Small intestine (tissue), 7 donors: ENCODE data around the gene DOCK2. TPM values are rescaled to one million over a fixed set of nuclear protein-coding genes. Genes with fewer than 3 reads are reported as not detected.
"Not testable (repeated sequence)": the region's sequence is repeated elsewhere in the genome, so short reads cannot be mapped to it uniquely, and the experiment has no call there.

Source experiments
- DNase-seq, 2 donors: peaks; one replicate each; pipeline versions ENCODE4 v3.0.0 to v3.0.0-alpha.2; 2013
- FAIRE-seq: peaks from 2 replicates; lab custom pipeline; 2012; peaks lifted over from hg19 to GRCh38; lab: Jason Lieb, UNC
- H3K27ac ChIP-seq, 3 donors: one replicate each; pipeline ENCODE4 v1.5.1; 2013; ENCODE audit warnings: low read length in 2 of 3, mild to moderate bottlenecking in 2 of 3, control low read depth in 1 of 3, inconsistent platforms in 1 of 3, low read depth in 1 of 3, moderate library complexity in 1 of 3
- H3K27me3 ChIP-seq, 3 donors: one replicate each; pipeline ENCODE4 v1.6.1; 2013; ENCODE audit warnings: low read length in 3 of 3, inconsistent platforms in 1 of 3; ENCODE audit not compliant: control insufficient read depth in 3 of 3, insufficient read depth in 3 of 3
- H3K36me3 ChIP-seq, 3 donors: one replicate each; pipeline ENCODE4 v1.6.1; 2013; ENCODE audit warnings: low read length in 3 of 3, inconsistent platforms in 1 of 3, low read depth in 1 of 3, mild to moderate bottlenecking in 1 of 3, moderate library complexity in 1 of 3; ENCODE audit not compliant: control insufficient read depth in 3 of 3, insufficient read depth in 2 of 3
- H3K4me1 ChIP-seq, 3 donors: one replicate each; pipeline ENCODE4 v1.6.1; 2013; ENCODE audit warnings: low read length in 2 of 3, inconsistent platforms in 1 of 3, low read depth in 1 of 3, mild to moderate bottlenecking in 1 of 3, moderate library complexity in 1 of 3; ENCODE audit not compliant: control insufficient read depth in 3 of 3, insufficient read depth in 2 of 3
- H3K4me3 ChIP-seq, 3 donors: one replicate each; pipeline ENCODE4 v1.5.1; 2013; ENCODE audit warnings: low read length in 3 of 3, control low read depth in 1 of 3, inconsistent platforms in 1 of 3, low read depth in 1 of 3, mild to moderate bottlenecking in 1 of 3, moderate library complexity in 1 of 3
- H3K9me3 ChIP-seq, 2 donors: one replicate each; pipeline ENCODE4 v1.6.1; 2013; ENCODE audit warnings: low read depth in 1 of 2, low read length in 1 of 2; ENCODE audit not compliant: control insufficient read depth in 2 of 2, insufficient read depth in 1 of 2
- WGBS, 3 donors: extraction: QIAGEN DNeasy Blood & Tissue Kit; methylation state at CpG; one replicate each; pipeline ENCODE4 v1.1.7; 2013; 5-methylcytosine and 5-hydroxymethylcytosine counted together
- polyA plus RNA-seq, 4 donors: library from polyadenylated mRNA; stranded (reverse) in 3 of 4; unstranded in 1 of 4; fragments of 200-250 nt in 3 of 4; fragments of 120-200 nt in 1 of 4; gene quantifications; one replicate each; pipeline versions ENCODE4 v1.2.1 to v1.2.3, GENCODE V29; 2013
- donor health status: healthy with polysubstance abuse.
- donor health status: control.
- donor health status: control.
- donor health status: Bipolar disorder and iron deficiency.
- donor health status: healthy.

DOCK2 gene
- polyA plus RNA-seq, 4 donors: 1.3 to 5.9 (median 3.0) TPM

GRCh38 chr5:169751490-169751889 lies 114.4 kb downstream of the DOCK2 start:
- Histone ChIP-seq H3K9me3 (no peaks in the 10 kb centered on the region), H3K4me1 (no peaks in the 10 kb centered on the region), H3K4me3 (no peak overlapping the region), H3K27ac (no peak overlapping the region), H3K27me3 (no peaks in the 10 kb centered on the region), H3K36me3 (no peaks in the 10 kb centered on the region)
- no peak for DNase-seq
- 88 to 90% (median 88%) methylated on average over 4 of the region's 4 CpGs for WGBS, 3 donors
- no peak for FAIRE-seq

DNA sequence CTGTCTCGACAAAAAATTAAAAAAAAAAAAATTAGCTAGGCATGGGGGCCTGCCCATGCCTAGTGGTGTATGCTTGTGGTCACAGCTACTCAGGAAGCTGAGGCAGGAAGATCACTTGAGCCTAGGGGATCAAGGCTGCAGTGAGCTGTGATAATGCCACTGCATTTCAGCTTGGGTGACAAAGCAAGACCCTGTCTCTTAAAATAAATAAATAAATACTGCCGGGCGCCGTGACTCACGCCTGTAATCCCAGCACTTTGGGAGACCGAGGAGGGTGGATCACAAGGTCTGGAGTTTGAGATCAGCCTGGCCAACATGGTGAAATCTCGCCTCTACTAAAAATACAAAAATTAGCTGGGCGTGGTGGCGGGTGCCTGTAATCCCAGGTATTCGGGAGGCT lies 115.5 kb downstream of the DOCK2 start:
- H3K27me3 ChIP-seq, H3K4me3 ChIP-seq, FAIRE-seq, H3K36me3 ChIP-seq, DNase-seq, H3K27ac ChIP-seq, H3K4me1 ChIP-seq, H3K9me3 ChIP-seq: not testable (repeated sequence)
- WGBS, 3 donors: 88 to 98% (median 94%) methylated on average over 10 of the region's 10 CpGs

- 58 to 75% (median 68%) methylated on average over 2 of the region's 2 CpGs for WGBS, 3 donors
- no peak for DNase-seq
- Histone ChIP-seq H3K4me1 (no peaks in the 10 kb centered on the region), H3K4me3 (no peak overlapping the region), H3K27me3 (no peaks in the 10 kb centered on the region), H3K9me3 (no peaks in the 10 kb centered on the region), H3K36me3 (no peaks in the 10 kb centered on the region), H3K27ac (no peak overlapping the region)
- FAIRE-seq: no peak
These were observed 116.7 kb downstream of the DOCK2 start for GRCh38 chr5:169753795-169754194.

DNA sequence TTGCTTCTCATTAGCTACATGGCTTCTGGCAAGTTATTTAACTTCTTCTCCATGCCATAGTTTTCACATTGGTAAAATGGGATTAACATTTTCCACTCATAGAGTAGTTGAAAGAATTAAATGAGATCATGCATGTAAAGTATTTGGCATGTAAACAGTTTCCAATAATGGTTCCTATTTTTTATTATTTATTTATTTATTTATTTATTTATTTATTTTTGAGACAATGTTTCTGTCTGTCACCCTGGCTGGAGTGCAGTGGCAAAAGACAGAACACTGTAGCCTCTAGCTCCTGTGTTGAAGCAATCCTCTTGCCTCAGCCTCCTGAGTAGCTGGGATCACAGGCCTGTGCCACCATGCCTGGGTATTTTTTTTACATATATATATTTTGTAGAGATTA lies 117.7 kb downstream of the DOCK2 start:
- Histone ChIP-seq H3K9me3 (no peaks in the 10 kb centered on the region), H3K4me1 (no peaks in the 10 kb centered on the region), H3K4me3 (no peak overlapping the region), H3K27me3 (no peaks in the 10 kb centered on the region), H3K36me3 (no peaks in the 10 kb centered on the region), H3K27ac (no peak overlapping the region)
- DNase-seq (no peak), FAIRE-seq (no peak)

DNA sequence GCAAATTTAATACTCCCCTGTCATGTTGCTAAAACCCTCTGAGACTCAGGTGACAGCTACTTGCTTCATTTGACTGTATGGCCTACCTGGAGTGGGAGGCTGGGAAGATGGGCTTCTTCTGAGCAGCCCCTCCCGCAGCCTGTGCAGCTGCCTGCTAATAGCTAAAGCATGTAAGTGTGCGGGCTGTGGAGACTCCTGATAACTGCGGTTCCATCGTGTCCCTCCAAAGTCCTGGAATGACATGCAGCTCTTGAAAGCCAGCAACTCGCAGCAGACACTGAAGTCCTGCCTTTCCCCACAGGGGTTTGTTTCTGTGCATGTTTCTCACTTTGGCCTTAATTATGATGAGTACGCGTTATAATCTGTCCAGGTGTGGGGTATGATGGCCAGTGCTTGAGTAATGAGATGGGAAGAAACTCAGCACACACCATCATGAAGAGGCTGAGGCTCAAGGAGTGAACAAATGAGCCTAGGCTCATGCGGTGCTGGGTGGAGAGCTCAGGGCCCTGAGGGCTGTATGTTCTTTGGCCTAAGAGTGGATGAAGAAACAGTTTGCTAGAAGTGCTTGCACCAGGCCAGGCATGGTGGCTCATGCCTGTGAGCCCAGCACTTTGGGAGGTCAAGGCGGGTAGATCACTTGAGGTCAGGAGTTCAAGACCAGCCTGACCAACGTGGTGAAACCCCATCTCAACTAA lies 119.1 kb downstream of the DOCK2 start:
- H3K9me3 ChIP-seq: no peaks in the 10 kb centered on the region
- H3K27ac ChIP-seq: no peak overlapping the region
- no peaks in the 10 kb centered on the region for H3K4me1 ChIP-seq
- DNase-seq: no peak
- no peaks in the 10 kb centered on the region for H3K27me3 ChIP-seq
- no peak overlapping the region for H3K4me3 ChIP-seq
- no peak for FAIRE-seq
- H3K36me3 ChIP-seq: no peaks in the 10 kb centered on the region
- 87 to 92% (median 88%) methylated on average over 10 of the region's 10 CpGs for WGBS, 3 donors

GRCh38 chr5:169757016-169757415 lies 119.9 kb downstream of the DOCK2 start:
- no peak overlapping the region for H3K27ac ChIP-seq
- no peak overlapping the region for H3K4me3 ChIP-seq
- H3K36me3 ChIP-seq: no peaks in the 10 kb centered on the region
- H3K9me3 ChIP-seq: no peaks in the 10 kb centered on the region
- no peaks in the 10 kb centered on the region for H3K4me1 ChIP-seq
- DNase-seq (no peak), FAIRE-seq (no peak)
- no peaks in the 10 kb centered on the region for H3K27me3 ChIP-seq
- 90 to 100% (median 94%) methylated on average over 1 of the region's 1 CpG for WGBS, 3 donors

- no peaks in the 10 kb centered on the region for H3K36me3 ChIP-seq
- DNase-seq (no peak), FAIRE-seq (no peak)
- no peaks in the 10 kb centered on the region for H3K27me3 ChIP-seq
- H3K4me3 ChIP-seq: no peak overlapping the region
- no peaks in the 10 kb centered on the region for H3K9me3 ChIP-seq
- no peak overlapping the region for H3K27ac ChIP-seq
- H3K4me1 ChIP-seq: no peaks in the 10 kb centered on the region
These were observed 121.8 kb downstream of the DOCK2 start for GRCh38 chr5:169758886-169759285.

DNA sequence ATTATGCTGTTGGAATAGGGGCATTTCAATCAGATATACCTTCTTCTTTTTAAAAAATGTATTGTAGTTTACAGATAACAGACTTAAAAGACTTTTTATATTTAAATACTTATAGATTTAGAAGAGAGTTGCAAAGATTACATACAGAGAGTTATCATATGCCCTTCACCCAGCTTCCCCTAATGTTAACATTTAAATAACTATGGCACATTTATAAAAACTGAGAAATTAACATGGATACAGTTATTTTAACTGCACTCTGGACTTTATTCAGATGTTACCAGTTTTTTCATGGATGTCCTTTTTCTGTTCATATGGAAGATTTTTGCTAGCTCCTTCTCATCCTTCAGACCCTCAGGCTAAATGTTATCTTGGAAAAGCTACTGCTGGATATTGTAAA lies 123.2 kb downstream of the DOCK2 start:
- H3K27ac ChIP-seq: no peak overlapping the region
- DNase-seq (no peak), FAIRE-seq (no peak)
- no peaks in the 10 kb centered on the region for H3K27me3 ChIP-seq
- no peaks in the 10 kb centered on the region for H3K9me3 ChIP-seq
- no peak overlapping the region for H3K4me3 ChIP-seq
- H3K4me1 ChIP-seq: no peaks in the 10 kb centered on the region
- no peaks in the 10 kb centered on the region for H3K36me3 ChIP-seq
